B cell (primary cell): ENCODE data around the gene NUDT7.

ENCODE experiments used
- CTCF ChIP-seq: fragments of 200-600 bp; IDR thresholded peaks from one replicate; pipeline ENCODE4 v1.8.0; 2022; ENCODE audit warnings: antibody characterized with exemption, mild to moderate bottlenecking
- EZH2 ChIP-seq: IDR thresholded peaks from 2 replicates; pipeline ENCODE4 v1.6.1; 2012; ENCODE audit warnings: borderline replicate concordance, low read depth, mild to moderate bottlenecking, moderate library complexity, low read length; ENCODE audit not compliant: insufficient read depth, poor library complexity, severe bottlenecking

DNA sequence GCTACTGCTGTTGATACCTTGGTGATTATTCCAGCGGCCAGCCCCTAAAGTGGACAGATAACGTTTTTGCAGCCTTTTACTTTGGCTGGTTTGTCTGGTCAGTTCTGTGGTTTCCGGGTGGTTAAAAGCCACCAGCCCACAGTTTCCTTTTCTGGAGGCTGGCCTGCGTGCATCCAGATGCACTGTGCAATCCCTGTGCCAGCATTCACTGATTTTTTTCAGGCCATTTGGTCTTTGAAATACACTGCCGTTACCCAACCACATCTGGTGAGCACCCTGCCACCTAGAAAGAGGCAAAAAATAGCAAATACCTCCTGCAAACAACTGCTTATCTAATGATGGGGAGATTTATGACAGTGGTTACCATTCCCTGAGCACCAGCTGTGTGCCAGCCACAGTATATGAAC lies 797 bp downstream of the NUDT7 start:
- TF ChIP-seq EZH2 (no peak), CTCF (no peak)
